Activated CD4-positive, alpha-beta T cell treated with anti-CD3 and anti-CD28 coated beads for 36 hours (primary cell): ENCODE results near the gene SLC16A12. TPM values are rescaled to one million over a fixed set of nuclear protein-coding genes. Genes with fewer than 3 reads are reported as not detected.
"Not testable (repeated sequence)": the region's sequence is repeated elsewhere in the genome, so short reads cannot be mapped to it uniquely, and the experiment has no call there.

Experiments
- ATAC-seq: fragments of 200-7000 bp; cut with Tn5 transposase; one replicate; pipeline ENCODE4 v1.10.0; 2021; ENCODE audit warnings: mild to moderate bottlenecking, moderate library complexity
- CTCF ChIA-PET: fragments of 350-600 bp; sonication (Branson Sonifier 250); formaldehyde crosslinking; loops from one replicate; lab custom pipeline; 2021; ENCODE audit warnings: antibody characterized with exemption; lab: Charles Lee
- POLR2A ChIA-PET: fragments of 350-600 bp; sonication (Branson Sonifier 250); formaldehyde crosslinking; loops from one replicate; lab custom pipeline; 2021; ENCODE audit warnings: antibody characterized with exemption, inconsistent platforms; lab: Charles Lee
- DNase-seq: peaks from one replicate; pipeline ENCODE4 v3.0.0-alpha.2; 2020
- H3K27ac Mint-ChIP-seq: one replicate; pipeline ENCODE4 v1.8.0; 2021; ENCODE audit warnings: mixed read lengths
- H3K27me3 Mint-ChIP-seq: one replicate; pipeline ENCODE4 v1.8.0; 2021; ENCODE audit warnings: mixed read lengths
- H3K36me3 Mint-ChIP-seq: one replicate; pipeline ENCODE4 v1.8.0; 2021; ENCODE audit warnings: low read depth, mixed read lengths
- H3K4me1 Mint-ChIP-seq: one replicate; pipeline ENCODE4 v1.8.0; 2021; ENCODE audit warnings: mixed read lengths
- H3K4me3 Mint-ChIP-seq: one replicate; pipeline ENCODE4 v1.8.0; 2021; ENCODE audit warnings: mild to moderate bottlenecking, moderate library complexity, mixed read lengths
- H3K9me3 Mint-ChIP-seq: one replicate; pipeline ENCODE4 v1.8.0; 2021; ENCODE audit warnings: low read depth, mixed read lengths
- intact Hi-C, 2 experiments: fragments of 100-400 bp; cut with DNase I in 1 of 2; cut with micrococcal nuclease in 1 of 2; formaldehyde crosslinking; loops; one replicate each; pipeline versions ENCODE4 v1.14.2 to v1.15.1; 2022 to 2024; cut with DNase I, micrococcal nuclease
- total RNA-seq, 2 experiments: library from RNA; stranded (reverse); gene quantifications; one replicate each; pipeline ENCODE4 v1.2.3, GENCODE V29; 2021

Gene SLC16A12
- total RNA-seq, 2 experiments from 2014 or later = not detected

GRCh38 chr10:89398003-89398749 lies 137.2 kb downstream of the SLC16A12 start:
- Mint-ChIP-seq H3K27ac (no peak overlapping the region), H3K27me3 (no peaks in the 10 kb centered on the region), H3K4me1 (peaks cover 24% of the 10 kb centered on the region), H3K36me3 (peaks cover 13% of the 10 kb centered on the region), H3K9me3 (no peaks in the 10 kb centered on the region), H3K4me3 (no peak overlapping the region)
- no peak for DNase-seq
- intact Hi-C loops = no loop called here
- CTCF ChIA-PET = interaction anchor here (0.6 kb wide), 1 partner anchor 21 kb away, joined by 3 read pairs; no protein-coding TSS in a partner anchor
- peak; percentile 36 for ATAC-seq
- POLR2A ChIA-PET = no interaction called here

DNA sequence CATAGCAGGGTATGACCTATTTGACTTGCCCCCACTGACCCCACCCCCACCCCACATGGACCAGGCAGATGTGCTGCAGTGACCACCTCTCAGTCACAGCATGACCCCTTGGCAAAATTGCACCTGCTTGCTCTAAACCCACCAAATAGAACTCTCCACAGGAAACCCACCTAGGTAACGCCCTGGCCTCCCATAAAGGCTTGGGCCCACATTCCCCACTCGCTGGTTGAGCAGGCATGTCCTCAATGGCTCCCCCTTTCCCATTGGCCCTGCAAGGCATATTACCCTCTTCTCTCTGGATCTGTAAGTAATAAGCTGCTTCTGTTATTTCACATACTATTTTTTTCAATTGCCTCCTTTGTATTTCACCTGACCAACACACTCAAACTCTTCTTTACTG lies 140.3 kb downstream of the SLC16A12 start:
- Mint-ChIP-seq H3K27me3 (no peaks in the 10 kb centered on the region), H3K36me3 (peaks cover 10% of the 10 kb centered on the region), H3K27ac (no peak overlapping the region), H3K4me3 (no peak overlapping the region), H3K4me1 (peaks cover 35% of the 10 kb centered on the region), H3K9me3 (no peaks in the 10 kb centered on the region)
- DNase-seq (no peak), ATAC-seq (no peak)
- intact Hi-C loops = no loop called here
- POLR2A ChIA-PET = no interaction called here
- CTCF ChIA-PET = interaction anchor here (0.7 kb wide), 1 partner anchor 71 kb away, joined by 4 read pairs; no protein-coding TSS in a partner anchor

GRCh38 chr10:89393898-89394297 lies 141.5 kb downstream of the SLC16A12 start:
- ATAC-seq = no peak
- intact Hi-C loops = loop anchor here (2.0 to 5.0 kb wide), 2 partner anchors 21 to 307 kb away; partner anchors contain the start of gene IFIT5 (in 1 of the 2)
- peaks cover 32% of the 10 kb centered on the region for H3K4me1 Mint-ChIP-seq
- no peaks in the 10 kb centered on the region for H3K9me3 Mint-ChIP-seq
- H3K4me3 Mint-ChIP-seq = no peak overlapping the region
- DNase-seq = no peak
- no peak overlapping the region for H3K27ac Mint-ChIP-seq
- no peaks in the 10 kb centered on the region for H3K27me3 Mint-ChIP-seq
- CTCF ChIA-PET = interaction anchor here (0.7 to 1.5 kb wide), 2 partner anchors 18 to 177 kb away, joined by 3 to 5 read pairs; no protein-coding TSS in a partner anchor
- POLR2A ChIA-PET = no interaction called here
- H3K36me3 Mint-ChIP-seq = peaks cover 8% of the 10 kb centered on the region

DNA sequence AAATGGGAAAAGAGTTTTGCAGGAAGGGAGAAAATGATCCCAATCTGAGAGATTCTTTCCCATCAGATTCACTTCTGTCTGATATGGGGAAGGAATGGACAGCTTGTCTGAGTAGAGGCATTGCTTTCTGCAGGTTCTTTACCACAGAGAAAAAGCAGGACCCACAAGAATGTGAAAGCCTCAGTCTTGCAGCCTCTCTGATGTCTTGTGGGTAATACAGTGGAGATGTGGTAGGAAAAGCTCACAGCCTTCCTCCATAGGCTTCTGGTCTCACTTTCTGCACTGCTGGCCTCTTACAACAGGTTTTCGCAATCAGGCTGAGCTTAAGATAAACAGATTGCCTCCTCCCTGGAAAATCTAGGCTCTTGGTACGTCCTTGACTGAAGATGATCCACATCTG lies 142.4 kb downstream of the SLC16A12 start:
- intact Hi-C loops = loop anchor here (1.0 to 5.0 kb wide), 5 partner anchors 21 to 308 kb away; partner anchors contain the start of genes IFIT5 (in 2 of the 2) and KIF20B (in 1 of the 2)
- ChIA-PET CTCF (interaction anchor here (0.7 to 1.7 kb wide), 12 partner anchors 10 to 458 kb away, joined by 3 to 11 read pairs (median 3); partner anchors contain the start of gene IFIT5), POLR2A (no interaction called here)
- peak overlapping the region; percentile 79 for H3K27ac Mint-ChIP-seq
- DNase-seq = no peak
- H3K9me3 Mint-ChIP-seq = no peaks in the 10 kb centered on the region
- peaks cover 29% of the 10 kb centered on the region for H3K4me1 Mint-ChIP-seq
- peak overlapping the region; percentile 72 for H3K4me3 Mint-ChIP-seq
- no peaks in the 10 kb centered on the region for H3K27me3 Mint-ChIP-seq
- peaks cover 5% of the 10 kb centered on the region for H3K36me3 Mint-ChIP-seq
- ATAC-seq = peak; percentile 23

- DNase-seq (peak; percentile 53), ATAC-seq (peak; percentile 87)
- Mint-ChIP-seq H3K27ac (peak within 1 kb of the TSS; percentile 79), H3K4me3 (peak within 1 kb of the TSS; percentile 72), H3K4me1 (peaks cover 27% of the 10 kb centered on the region), H3K27me3 (no peaks in the 10 kb centered on the region), H3K36me3 (peaks cover 4% of the 10 kb centered on the region), H3K9me3 (no peaks in the 10 kb centered on the region)
- ChIA-PET POLR2A (interaction anchor here (0.7 kb wide), 1 partner anchor 22 kb away, joined by 3 read pairs; the partner anchor contains the start of gene IFIT5), CTCF (interaction anchor here (0.7 to 1.7 kb wide), 13 partner anchors 10 to 458 kb away, joined by 3 to 11 read pairs (median 3); partner anchors contain the start of gene IFIT5)
- intact Hi-C loops = loop anchor here (1.0 to 5.0 kb wide), 5 partner anchors 22 to 309 kb away; partner anchors contain the start of genes IFIT5 (in 2 of the 2) and KIF20B (in 1 of the 2)
Measured at GRCh38 chr10:89391907-89392756, 143.3 kb downstream of the SLC16A12 start, which contains the start of gene IFIT1. Gene IFIT1, plus strand, starts transcription at chr10:89392623. Its CDS starts 90 bp downstream, at chr10:89392713.

- H3K4me3 Mint-ChIP-seq, H3K27ac Mint-ChIP-seq, H3K9me3 Mint-ChIP-seq, CTCF ChIA-PET, POLR2A ChIA-PET, ATAC-seq, H3K27me3 Mint-ChIP-seq, DNase-seq, H3K36me3 Mint-ChIP-seq: not testable (repeated sequence)
- H3K4me1 Mint-ChIP-seq = peaks cover 24% of the 10 kb centered on the region
- intact Hi-C loops = loop anchor here in 1 of 2 experiments (5.0 kb wide), 1 partner anchor 304 kb away; no protein-coding TSS in a partner anchor
Measured at GRCh38 chr10:89391226-89391576, 144.2 kb downstream of the SLC16A12 start.

GRCh38 chr10:89390476-89391225 lies 144.7 kb downstream of the SLC16A12 start:
- peaks cover 24% of the 10 kb centered on the region for H3K4me1 Mint-ChIP-seq
- no peak overlapping the region for H3K4me3 Mint-ChIP-seq
- no peak overlapping the region for H3K27ac Mint-ChIP-seq
- DNase-seq (no peak), ATAC-seq (no peak)
- POLR2A ChIA-PET = no interaction called here
- no peaks in the 10 kb centered on the region for H3K9me3 Mint-ChIP-seq
- H3K27me3 Mint-ChIP-seq = no peaks in the 10 kb centered on the region
- CTCF ChIA-PET = no interaction called here
- H3K36me3 Mint-ChIP-seq = no peaks in the 10 kb centered on the region
- intact Hi-C loops = loop anchor here in 1 of 2 experiments (5.0 kb wide), 1 partner anchor 303 kb away; no protein-coding TSS in a partner anchor

GRCh38 chr10:89389254-89389653 lies 146.1 kb downstream of the SLC16A12 start:
- ChIA-PET POLR2A (no interaction called here), CTCF (interaction anchor here (0.6 to 1.3 kb wide), 2 partner anchors 20 to 305 kb away, joined by 3 to 5 read pairs; no protein-coding TSS in a partner anchor)
- intact Hi-C loops = no loop called here
- H3K9me3 Mint-ChIP-seq = no peaks in the 10 kb centered on the region
- no peaks in the 10 kb centered on the region for H3K36me3 Mint-ChIP-seq
- H3K4me1 Mint-ChIP-seq = peaks cover 17% of the 10 kb centered on the region
- no peaks in the 10 kb centered on the region for H3K27me3 Mint-ChIP-seq
- DNase-seq = no peak
- H3K27ac Mint-ChIP-seq = no peak overlapping the region
- no peak for ATAC-seq
- H3K4me3 Mint-ChIP-seq = no peak overlapping the region

GRCh38 chr10:89388806-89389205 lies 146.6 kb downstream of the SLC16A12 start:
- ChIA-PET CTCF (interaction anchor here (0.7 to 1.3 kb wide), 2 partner anchors 20 to 42 kb away, joined by 3 to 5 read pairs; no protein-coding TSS in a partner anchor), POLR2A (no interaction called here)
- Mint-ChIP-seq H3K27me3 (no peaks in the 10 kb centered on the region), H3K4me1 (peaks cover 13% of the 10 kb centered on the region), H3K27ac (no peak overlapping the region), H3K36me3 (no peaks in the 10 kb centered on the region), H3K4me3 (no peak overlapping the region), H3K9me3 (no peaks in the 10 kb centered on the region)
- DNase-seq (no peak), ATAC-seq (no peak)
- intact Hi-C loops = no loop called here

GRCh38 chr10:89384474-89385340 lies 150.7 kb downstream of the SLC16A12 start:
- no peak for DNase-seq
- H3K4me3 Mint-ChIP-seq = no peak overlapping the region
- H3K27me3 Mint-ChIP-seq = no peaks in the 10 kb centered on the region
- H3K9me3 Mint-ChIP-seq = no peaks in the 10 kb centered on the region
- no peaks in the 10 kb centered on the region for H3K36me3 Mint-ChIP-seq
- ChIA-PET POLR2A (no interaction called here), CTCF (interaction anchor here (0.6 to 1.2 kb wide), 2 partner anchors 15 to 260 kb away, joined by 3 read pairs; no protein-coding TSS in a partner anchor)
- intact Hi-C loops = no loop called here
- ATAC-seq = no peak
- H3K27ac Mint-ChIP-seq = no peak overlapping the region
- H3K4me1 Mint-ChIP-seq = peaks cover 3% of the 10 kb centered on the region
